ENCODE results near the gene NQO1.

NQO1 gene

DNA sequence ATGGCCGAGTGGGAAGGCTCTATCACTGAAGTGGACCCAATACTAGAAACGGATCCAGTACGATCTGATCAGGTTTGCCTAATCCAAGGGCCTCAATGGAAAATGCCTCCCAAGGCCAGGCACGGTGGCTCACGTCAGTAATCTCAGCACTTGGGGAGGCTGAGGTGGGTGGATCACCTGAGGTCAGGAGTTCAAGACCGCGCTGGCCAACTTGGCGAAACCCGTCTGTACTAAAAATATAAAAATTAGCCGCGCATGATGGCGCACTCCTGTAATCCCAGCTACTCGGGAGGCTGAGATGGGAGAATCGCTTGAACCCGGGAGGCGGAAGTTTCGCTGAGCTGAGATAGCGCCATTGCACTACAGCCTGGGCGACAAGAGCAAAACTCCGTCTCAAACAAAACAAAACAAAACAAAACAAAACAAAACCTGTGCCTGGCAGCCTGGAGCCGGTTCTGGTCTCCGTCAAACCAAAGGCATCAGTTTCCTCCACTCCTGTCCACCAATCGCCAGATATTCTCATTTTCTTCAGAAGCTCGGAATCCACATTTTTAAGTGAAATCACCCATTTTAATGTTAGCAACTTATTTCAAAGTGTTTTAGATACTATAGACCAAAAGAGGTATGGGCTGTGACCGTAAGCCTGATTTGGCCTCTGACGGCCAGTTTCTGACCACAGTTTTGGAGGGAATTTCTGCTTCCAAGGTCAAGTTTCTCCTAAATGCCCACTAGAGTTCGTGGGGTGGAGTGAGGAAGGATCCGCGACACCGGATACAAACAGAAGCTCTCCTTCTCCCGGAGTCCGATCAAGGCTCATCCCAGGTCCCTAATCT, 664 bp downstream of the NQO1 start:
- Histone ChIP-seq H3K9ac (ENCODE audit: low read depth, low read length) (peak overlapping the region; percentile 62), H3K4me1 (ENCODE audit: insufficient read depth, low read length) (peaks cover 7% of the 10 kb centered on the region), H3K36me3 (ENCODE audit: insufficient read depth, low read length) (no peaks in the 10 kb centered on the region), H3K9me3 (ENCODE audit: control insufficient read depth, insufficient read depth, low read length) (no peaks in the 10 kb centered on the region)

DNA sequence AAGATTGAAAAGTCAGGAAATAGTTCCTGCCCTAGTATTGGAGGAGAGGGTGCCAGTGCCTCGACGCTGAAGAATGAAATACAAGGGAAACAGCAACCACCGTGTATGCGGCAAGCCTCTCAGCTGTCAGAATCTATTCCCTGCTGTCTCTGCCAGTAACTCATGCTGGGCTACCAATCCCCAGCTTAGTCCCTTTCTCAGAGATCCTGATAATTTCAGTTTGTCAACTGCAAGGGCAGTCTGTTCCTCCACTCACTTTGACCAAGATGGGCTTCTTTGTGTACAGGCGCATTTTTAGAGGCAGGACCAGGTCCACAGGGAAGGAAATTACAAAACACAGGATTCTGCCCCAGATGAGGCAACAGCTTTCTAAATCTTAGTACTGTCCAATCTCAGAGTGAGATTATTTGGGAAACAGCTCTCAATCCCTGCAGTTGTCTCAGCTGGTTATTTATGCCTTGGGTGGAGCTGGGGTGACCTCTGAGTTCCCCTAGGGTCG, 1.3 kb downstream of the NQO1 start:
- Histone ChIP-seq H3K9ac (ENCODE audit: low read depth, low read length) (peak overlapping the region; percentile 62), H3K9me3 (ENCODE audit: control insufficient read depth, insufficient read depth, low read length) (no peaks in the 10 kb centered on the region), H3K36me3 (ENCODE audit: insufficient read depth, low read length) (no peaks in the 10 kb centered on the region), H3K4me1 (ENCODE audit: insufficient read depth, low read length) (peaks cover 7% of the 10 kb centered on the region)

- H3K9me3 ChIP-seq (ENCODE audit: control insufficient read depth, insufficient read depth, low read length): no peaks in the 10 kb centered on the region
- peaks cover 7% of the 10 kb centered on the region for H3K4me1 ChIP-seq (ENCODE audit: insufficient read depth, low read length)
- 0 out of 2 replicates have a peak overlapping the region, but pooled peaks have one; percentile 62 for H3K9ac ChIP-seq (ENCODE audit: low read depth, low read length)
- no peaks in the 10 kb centered on the region for H3K36me3 ChIP-seq (ENCODE audit: insufficient read depth, low read length)
Observed at GRCh38 chr16:69724414-69724873, 1.9 kb downstream of the NQO1 start.

- Histone ChIP-seq H3K9me3 (ENCODE audit: control insufficient read depth, insufficient read depth, low read length) (no peaks in the 10 kb centered on the region), H3K4me1 (ENCODE audit: insufficient read depth, low read length) (peaks cover 3% of the 10 kb centered on the region), H3K9ac (ENCODE audit: low read depth, low read length) (no peak overlapping the region), H3K36me3 (ENCODE audit: insufficient read depth, low read length) (0 out of 2 replicates have a peak, but pooled peaks cover 6% of the 10 kb centered on the region)
Observed at GRCh38 chr16:69721441-69721957, 4.9 kb downstream of the NQO1 start.

DNA sequence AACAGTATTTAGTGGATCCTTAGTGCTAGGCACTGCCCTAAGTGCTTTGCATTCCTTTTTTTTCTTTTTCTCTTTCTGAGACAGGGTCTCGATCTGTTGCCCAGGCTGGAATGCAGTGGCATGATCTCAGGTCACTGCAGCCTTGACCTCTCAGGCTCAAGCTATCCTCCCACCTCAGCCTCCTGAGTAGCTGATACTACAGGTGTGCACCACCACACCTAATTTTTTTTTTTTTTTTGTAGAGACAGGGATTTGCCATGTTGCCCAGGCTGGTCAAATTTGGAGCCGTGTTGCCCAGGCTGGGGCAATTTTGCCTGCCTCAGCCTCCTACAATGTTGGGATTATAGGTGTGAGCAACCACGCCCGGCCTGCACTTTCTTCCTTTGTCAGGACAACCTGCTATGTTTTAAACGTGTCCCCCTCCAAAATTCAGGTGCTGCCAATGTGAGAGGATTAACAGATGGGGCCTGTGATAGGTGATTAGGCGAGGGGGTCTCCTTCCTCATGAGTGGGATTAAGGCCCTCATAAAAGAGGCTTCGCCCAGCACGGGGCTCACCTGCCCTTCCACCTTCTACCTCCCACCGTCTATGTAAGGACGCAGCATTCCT, 5.4 kb downstream of the NQO1 start:
- Histone ChIP-seq H3K36me3 (ENCODE audit: insufficient read depth, low read length) (0 out of 2 replicates have a peak, but pooled peaks cover 6% of the 10 kb centered on the region), H3K9me3 (ENCODE audit: control insufficient read depth, insufficient read depth, low read length) (no peaks in the 10 kb centered on the region)

DNA sequence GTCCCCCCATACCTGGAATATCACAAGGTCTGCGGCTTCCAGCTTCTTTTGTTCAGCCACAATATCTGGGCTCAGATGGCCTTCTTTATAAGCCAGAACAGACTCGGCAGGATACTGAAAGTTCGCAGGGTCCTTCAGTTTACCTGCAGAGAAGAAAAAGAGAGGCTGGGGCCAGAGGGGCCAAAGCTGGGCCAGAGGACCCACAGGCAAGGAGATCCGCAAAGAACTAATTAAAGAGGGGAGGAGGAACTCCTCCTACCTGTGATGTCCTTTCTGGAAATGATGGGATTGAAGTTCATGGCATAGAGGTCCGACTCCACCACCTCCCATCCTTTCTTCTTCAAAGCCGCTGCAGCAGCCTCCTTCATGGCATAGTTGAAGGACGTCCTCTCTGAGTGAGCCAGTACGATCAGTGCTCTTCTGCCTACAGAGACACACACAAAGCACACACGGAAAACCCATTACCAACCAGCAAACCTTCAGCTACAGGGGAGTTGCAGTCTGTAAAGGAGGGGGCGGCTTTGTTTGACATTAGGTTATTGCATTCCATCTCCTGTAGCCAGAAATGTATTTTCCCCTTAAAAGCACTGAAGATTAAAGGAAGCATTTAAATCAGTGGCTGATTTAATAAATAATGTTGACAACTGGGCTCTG, 8.1 kb downstream of the NQO1 start:
- H3K4me1 ChIP-seq (ENCODE audit: insufficient read depth, low read length): peaks cover 3% of the 10 kb centered on the region
- no peaks in the 10 kb centered on the region for H3K9me3 ChIP-seq (ENCODE audit: control insufficient read depth, insufficient read depth, low read length)
- H3K36me3 ChIP-seq (ENCODE audit: insufficient read depth, low read length): 0 out of 2 replicates have a peak, but pooled peaks cover 11% of the 10 kb centered on the region
- H3K9ac ChIP-seq (ENCODE audit: low read depth, low read length): no peak overlapping the region

More for the DNA sequence above, 5.4 kb downstream of the NQO1 start:
- peaks cover 3% of the 10 kb centered on the region for H3K4me1 ChIP-seq (ENCODE audit: insufficient read depth, low read length)
- no peak overlapping the region for H3K9ac ChIP-seq (ENCODE audit: low read depth, low read length)

- Histone ChIP-seq H3K36me3 (ENCODE audit: insufficient read depth, low read length) (peaks cover 17% of the 10 kb centered on the region; the same call in 1 of the 2 replicates), H3K4me1 (ENCODE audit: insufficient read depth, low read length) (no peaks in the 10 kb centered on the region), H3K9me3 (ENCODE audit: control insufficient read depth, insufficient read depth, low read length) (no peaks in the 10 kb centered on the region), H3K9ac (ENCODE audit: low read depth, low read length) (no peak overlapping the region)
Observed at GRCh38 chr16:69717066-69717465, 9.3 kb downstream of the NQO1 start.

GRCh38 chr16:69712914-69713581, 13.3 kb downstream of the NQO1 start:
- no peaks in the 10 kb centered on the region for H3K4me1 ChIP-seq (ENCODE audit: insufficient read depth, low read length)
- peaks cover 26% of the 10 kb centered on the region for H3K36me3 ChIP-seq (ENCODE audit: insufficient read depth, low read length)
- H3K9me3 ChIP-seq (ENCODE audit: control insufficient read depth, insufficient read depth, low read length): no peaks in the 10 kb centered on the region
- H3K9ac ChIP-seq (ENCODE audit: low read depth, low read length): no peak overlapping the region

DNA sequence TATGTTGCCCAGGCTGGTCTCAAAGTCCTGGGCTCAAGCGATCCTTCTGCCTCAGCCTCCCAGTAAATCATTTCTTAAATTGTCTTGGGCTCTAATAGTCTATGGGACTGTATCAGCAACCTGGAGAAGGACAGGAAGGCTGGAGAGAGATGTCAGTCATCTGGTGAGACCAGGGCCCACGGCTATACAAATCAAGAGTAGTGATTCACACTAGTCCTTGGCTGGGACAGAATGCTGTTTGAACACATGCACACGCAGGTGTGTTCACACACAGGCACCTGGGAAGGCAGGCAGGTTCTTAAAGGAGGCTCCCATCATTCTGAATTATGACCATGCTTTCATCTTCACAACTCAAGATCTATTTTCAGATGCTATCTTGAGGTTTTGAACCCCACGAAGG, 14.1 kb downstream of the NQO1 start:
- Histone ChIP-seq H3K9me3 (ENCODE audit: control insufficient read depth, insufficient read depth, low read length) (no peaks in the 10 kb centered on the region), H3K4me1 (ENCODE audit: insufficient read depth, low read length) (no peaks in the 10 kb centered on the region), H3K36me3 (ENCODE audit: insufficient read depth, low read length) (peaks cover 26% of the 10 kb centered on the region), H3K9ac (ENCODE audit: low read depth, low read length) (no peak overlapping the region)

- H3K9ac ChIP-seq (ENCODE audit: low read depth, low read length): no peak overlapping the region
- H3K36me3 ChIP-seq (ENCODE audit: insufficient read depth, low read length): peaks cover 21% of the 10 kb centered on the region
- no peaks in the 10 kb centered on the region for H3K9me3 ChIP-seq (ENCODE audit: control insufficient read depth, insufficient read depth, low read length)
- no peaks in the 10 kb centered on the region for H3K4me1 ChIP-seq (ENCODE audit: insufficient read depth, low read length)
Observed at GRCh38 chr16:69711115-69711740, 15.1 kb downstream of the NQO1 start.

DNA sequence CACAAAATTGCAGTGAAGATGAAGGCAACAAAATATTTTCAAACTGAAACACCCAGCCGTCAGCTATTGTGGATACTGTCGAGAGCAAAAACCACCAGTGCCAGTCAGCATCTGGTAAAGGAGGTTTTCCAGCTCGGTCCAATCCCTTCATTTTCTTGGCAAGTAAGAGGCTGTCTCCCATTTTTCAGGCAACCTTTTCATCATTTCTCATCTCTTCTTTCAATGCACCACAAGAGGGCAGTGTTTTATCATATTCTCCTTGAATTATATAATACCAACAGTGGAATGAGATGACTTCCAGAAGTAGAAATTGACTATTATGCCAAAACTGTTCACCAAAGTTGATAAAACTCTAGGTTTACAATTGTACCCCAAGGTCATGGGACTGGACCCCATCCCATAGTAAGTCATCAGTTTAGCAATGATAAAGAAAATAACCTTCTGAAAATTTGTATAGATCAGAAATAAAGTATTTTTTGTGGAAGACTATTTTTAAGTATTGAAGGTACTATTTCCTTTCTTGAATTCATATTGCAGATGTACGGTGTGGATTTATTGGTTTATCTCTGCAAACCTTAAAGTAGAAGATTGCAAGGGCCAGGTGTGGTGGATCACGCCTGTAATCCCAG, 16.8 kb downstream of the NQO1 start:
- H3K9me3 ChIP-seq (ENCODE audit: control insufficient read depth, insufficient read depth, low read length): no peaks in the 10 kb centered on the region
- no peaks in the 10 kb centered on the region for H3K4me1 ChIP-seq (ENCODE audit: insufficient read depth, low read length)
- H3K36me3 ChIP-seq (ENCODE audit: insufficient read depth, low read length): peaks cover 15% of the 10 kb centered on the region
- H3K9ac ChIP-seq (ENCODE audit: low read depth, low read length): no peak overlapping the region

DNA sequence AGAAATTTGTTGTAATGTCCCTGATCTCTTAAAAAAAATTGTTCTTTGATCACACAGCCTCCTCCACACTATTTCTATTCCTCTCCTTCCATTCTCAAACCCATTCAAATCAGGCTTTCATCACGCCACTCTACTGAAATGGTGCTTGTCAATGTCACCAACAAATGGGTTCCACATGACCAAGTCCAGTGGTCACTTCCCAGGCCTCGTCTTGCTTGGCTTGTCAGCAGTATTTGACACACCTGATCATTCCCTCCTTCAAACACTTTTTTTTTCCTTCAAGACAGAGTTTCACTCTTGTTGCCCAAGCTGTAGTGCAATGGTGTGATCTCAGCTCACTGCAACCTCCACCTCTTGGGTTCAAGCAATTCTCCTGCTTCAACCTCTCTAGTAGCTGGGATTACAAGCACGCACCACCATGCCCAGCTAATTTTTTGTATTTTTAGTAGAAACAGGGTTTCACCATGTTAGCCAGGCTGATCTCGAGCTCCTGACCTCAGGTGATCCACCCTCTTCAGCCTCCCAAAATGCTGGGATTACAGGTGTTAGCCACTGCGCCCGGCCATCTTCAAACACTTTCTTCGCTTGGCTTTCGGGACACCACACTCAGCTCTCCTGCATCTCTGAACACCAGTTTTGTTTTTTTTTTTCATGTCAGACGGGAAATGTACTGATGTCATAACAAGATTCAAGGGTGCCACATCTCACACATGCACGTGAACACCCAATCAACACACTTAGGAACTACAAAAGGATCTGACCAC, 18.3 kb downstream of the NQO1 start:
- Histone ChIP-seq H3K4me1 (ENCODE audit: insufficient read depth, low read length) (no peaks in the 10 kb centered on the region), H3K9ac (ENCODE audit: low read depth, low read length) (no peak overlapping the region), H3K36me3 (ENCODE audit: insufficient read depth, low read length) (peaks cover 15% of the 10 kb centered on the region), H3K9me3 (ENCODE audit: control insufficient read depth, insufficient read depth, low read length) (no peaks in the 10 kb centered on the region)

- Histone ChIP-seq H3K9me3 (ENCODE audit: control insufficient read depth, insufficient read depth, low read length) (no peaks in the 10 kb centered on the region), H3K36me3 (ENCODE audit: insufficient read depth, low read length) (peaks cover 10% of the 10 kb centered on the region), H3K9ac (ENCODE audit: low read depth, low read length) (no peak overlapping the region), H3K4me1 (ENCODE audit: insufficient read depth, low read length) (no peaks in the 10 kb centered on the region)
Observed at GRCh38 chr16:69706975-69707340, 19.4 kb downstream of the NQO1 start.
